GM23338 (cell line): ENCODE data around the gene UNC5B. TPM values are rescaled to one million over a fixed set of nuclear protein-coding genes. Genes with fewer than 3 reads are reported as not detected.

Source experiments
- EZH2 ChIP-seq: fragments of 200-600 bp; sonication (generic); IDR thresholded peaks from one replicate; pipeline ENCODE4 v1.8.0; 2017; ENCODE audit warnings: antibody characterized with exemption, mild to moderate bottlenecking, low read depth; ENCODE audit not compliant: unreplicated experiment
- EZH2phosphoT487 ChIP-seq: fragments of 200-600 bp; sonication (generic); IDR thresholded peaks from one replicate; pipeline ENCODE4 v1.8.1; 2018; ENCODE audit warnings: antibody characterized with exemption; ENCODE audit not compliant: unreplicated experiment
- NANOG ChIP-seq: IDR thresholded peaks from 2 replicates; pipeline ENCODE4 v1.6.1; 2016; ENCODE audit warnings: antibody characterized with exemption, borderline replicate concordance
- STAT1 ChIP-seq: IDR thresholded peaks from one replicate; pipeline ENCODE4 v1.6.1; 2016; ENCODE audit warnings: antibody characterized with exemption; ENCODE audit not compliant: unreplicated experiment
- ZNF331 ChIP-seq: fragments of 250-450 bp; sonication (Bioruptor Pico); IDR thresholded peaks from 2 replicates; pipeline ENCODE4 v1.5.0; 2020; ENCODE audit warnings: low read depth, mild to moderate bottlenecking, moderate library complexity
- polyA plus RNA-seq: library from polyadenylated mRNA; unstranded; fragments of >200 nt; fragmentation: Nextera tagmentation; extraction: Ambion mirVana; gene quantifications from 2 replicates; pipeline ENCODE4 v1.2.1, GENCODE V29; 2016
- total RNA-seq: library from RNA; depleted of rRNA; stranded (reverse); fragments of >200 nt; shearing (Covaris generic); gene quantifications from 2 replicates; pipeline ENCODE4 v1.2.3, GENCODE V29; 2014
- TF ChIP-seq, protein P1 (sequence below): fragments of 250-450 bp; sonication (Bioruptor Pico); IDR thresholded peaks from 2 replicates; pipeline ENCODE4 v1.5.0; 2020; ENCODE audit warnings: mild to moderate bottlenecking, moderate library complexity
- TF ChIP-seq, protein P2 (sequence below): IDR thresholded peaks from one replicate; pipeline ENCODE4 v1.6.1; 2018; ENCODE audit warnings: antibody characterized with exemption; ENCODE audit not compliant: unreplicated experiment

Gene UNC5B
- total and polyA plus RNA-seq, 2 experiments from 2014 or later, result 8.0 to 31.2 TPM

- TF ChIP-seq, protein P1, sequence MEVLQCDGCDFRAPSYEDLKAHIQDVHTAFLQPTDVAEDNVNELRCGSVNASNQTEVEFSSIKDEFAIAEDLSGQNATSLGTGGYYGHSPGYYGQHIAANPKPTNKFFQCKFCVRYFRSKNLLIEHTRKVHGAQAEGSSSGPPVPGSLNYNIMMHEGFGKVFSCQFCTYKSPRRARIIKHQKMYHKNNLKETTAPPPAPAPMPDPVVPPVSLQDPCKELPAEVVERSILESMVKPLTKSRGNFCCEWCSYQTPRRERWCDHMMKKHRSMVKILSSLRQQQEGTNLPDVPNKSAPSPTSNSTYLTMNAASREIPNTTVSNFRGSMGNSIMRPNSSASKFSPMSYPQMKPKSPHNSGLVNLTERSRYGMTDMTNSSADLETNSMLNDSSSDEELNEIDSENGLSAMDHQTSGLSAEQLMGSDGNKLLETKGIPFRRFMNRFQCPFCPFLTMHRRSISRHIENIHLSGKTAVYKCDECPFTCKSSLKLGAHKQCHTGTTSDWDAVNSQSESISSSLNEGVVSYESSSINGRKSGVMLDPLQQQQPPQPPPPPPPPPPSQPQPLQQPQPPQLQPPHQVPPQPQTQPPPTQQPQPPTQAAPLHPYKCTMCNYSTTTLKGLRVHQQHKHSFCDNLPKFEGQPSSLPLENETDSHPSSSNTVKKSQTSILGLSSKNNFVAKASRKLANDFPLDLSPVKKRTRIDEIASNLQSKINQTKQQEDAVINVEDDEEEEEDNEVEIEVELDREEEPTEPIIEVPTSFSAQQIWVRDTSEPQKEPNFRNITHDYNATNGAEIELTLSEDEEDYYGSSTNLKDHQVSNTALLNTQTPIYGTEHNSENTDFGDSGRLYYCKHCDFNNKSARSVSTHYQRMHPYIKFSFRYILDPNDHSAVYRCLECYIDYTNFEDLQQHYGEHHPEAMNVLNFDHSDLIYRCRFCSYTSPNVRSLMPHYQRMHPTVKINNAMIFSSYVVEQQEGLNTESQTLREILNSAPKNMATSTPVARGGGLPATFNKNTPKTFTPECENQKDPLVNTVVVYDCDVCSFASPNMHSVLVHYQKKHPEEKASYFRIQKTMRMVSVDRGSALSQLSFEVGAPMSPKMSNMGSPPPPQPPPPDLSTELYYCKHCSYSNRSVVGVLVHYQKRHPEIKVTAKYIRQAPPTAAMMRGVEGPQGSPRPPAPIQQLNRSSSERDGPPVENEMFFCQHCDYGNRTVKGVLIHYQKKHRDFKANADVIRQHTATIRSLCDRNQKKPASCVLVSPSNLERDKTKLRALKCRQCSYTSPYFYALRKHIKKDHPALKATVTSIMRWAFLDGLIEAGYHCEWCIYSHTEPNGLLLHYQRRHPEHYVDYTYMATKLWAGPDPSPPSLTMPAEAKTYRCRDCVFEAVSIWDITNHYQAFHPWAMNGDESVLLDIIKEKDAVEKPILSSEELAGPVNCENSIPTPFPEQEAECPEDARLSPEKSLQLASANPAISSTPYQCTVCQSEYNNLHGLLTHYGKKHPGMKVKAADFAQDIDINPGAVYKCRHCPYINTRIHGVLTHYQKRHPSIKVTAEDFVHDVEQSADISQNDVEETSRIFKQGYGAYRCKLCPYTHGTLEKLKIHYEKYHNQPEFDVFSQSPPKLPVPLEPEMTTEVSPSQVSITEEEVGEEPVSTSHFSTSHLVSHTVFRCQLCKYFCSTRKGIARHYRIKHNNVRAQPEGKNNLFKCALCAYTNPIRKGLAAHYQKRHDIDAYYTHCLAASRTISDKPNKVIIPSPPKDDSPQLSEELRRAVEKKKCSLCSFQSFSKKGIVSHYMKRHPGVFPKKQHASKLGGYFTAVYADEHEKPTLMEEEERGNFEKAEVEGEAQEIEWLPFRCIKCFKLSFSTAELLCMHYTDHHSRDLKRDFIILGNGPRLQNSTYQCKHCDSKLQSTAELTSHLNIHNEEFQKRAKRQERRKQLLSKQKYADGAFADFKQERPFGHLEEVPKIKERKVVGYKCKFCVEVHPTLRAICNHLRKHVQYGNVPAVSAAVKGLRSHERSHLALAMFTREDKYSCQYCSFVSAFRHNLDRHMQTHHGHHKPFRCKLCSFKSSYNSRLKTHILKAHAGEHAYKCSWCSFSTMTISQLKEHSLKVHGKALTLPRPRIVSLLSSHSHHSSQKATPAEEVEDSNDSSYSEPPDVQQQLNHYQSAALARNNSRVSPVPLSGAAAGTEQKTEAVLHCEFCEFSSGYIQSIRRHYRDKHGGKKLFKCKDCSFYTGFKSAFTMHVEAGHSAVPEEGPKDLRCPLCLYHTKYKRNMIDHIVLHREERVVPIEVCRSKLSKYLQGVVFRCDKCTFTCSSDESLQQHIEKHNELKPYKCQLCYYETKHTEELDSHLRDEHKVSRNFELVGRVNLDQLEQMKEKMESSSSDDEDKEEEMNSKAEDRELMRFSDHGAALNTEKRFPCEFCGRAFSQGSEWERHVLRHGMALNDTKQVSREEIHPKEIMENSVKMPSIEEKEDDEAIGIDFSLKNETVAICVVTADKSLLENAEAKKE (CRISPR knock-in tag), result no peak
- TF ChIP-seq, protein P2, sequence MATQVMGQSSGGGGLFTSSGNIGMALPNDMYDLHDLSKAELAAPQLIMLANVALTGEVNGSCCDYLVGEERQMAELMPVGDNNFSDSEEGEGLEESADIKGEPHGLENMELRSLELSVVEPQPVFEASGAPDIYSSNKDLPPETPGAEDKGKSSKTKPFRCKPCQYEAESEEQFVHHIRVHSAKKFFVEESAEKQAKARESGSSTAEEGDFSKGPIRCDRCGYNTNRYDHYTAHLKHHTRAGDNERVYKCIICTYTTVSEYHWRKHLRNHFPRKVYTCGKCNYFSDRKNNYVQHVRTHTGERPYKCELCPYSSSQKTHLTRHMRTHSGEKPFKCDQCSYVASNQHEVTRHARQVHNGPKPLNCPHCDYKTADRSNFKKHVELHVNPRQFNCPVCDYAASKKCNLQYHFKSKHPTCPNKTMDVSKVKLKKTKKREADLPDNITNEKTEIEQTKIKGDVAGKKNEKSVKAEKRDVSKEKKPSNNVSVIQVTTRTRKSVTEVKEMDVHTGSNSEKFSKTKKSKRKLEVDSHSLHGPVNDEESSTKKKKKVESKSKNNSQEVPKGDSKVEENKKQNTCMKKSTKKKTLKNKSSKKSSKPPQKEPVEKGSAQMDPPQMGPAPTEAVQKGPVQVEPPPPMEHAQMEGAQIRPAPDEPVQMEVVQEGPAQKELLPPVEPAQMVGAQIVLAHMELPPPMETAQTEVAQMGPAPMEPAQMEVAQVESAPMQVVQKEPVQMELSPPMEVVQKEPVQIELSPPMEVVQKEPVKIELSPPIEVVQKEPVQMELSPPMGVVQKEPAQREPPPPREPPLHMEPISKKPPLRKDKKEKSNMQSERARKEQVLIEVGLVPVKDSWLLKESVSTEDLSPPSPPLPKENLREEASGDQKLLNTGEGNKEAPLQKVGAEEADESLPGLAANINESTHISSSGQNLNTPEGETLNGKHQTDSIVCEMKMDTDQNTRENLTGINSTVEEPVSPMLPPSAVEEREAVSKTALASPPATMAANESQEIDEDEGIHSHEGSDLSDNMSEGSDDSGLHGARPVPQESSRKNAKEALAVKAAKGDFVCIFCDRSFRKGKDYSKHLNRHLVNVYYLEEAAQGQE, result no peak
- TF ChIP-seq EZH2phosphoT487, result no peak
- TF ChIP-seq EZH2, result no peak
- no peak for TF ChIP-seq NANOG
- TF ChIP-seq ZNF331, result no peak
- TF ChIP-seq STAT1, result no peak
Observed at GRCh38 chr10:71279590-71280170, 67.3 kb downstream of the UNC5B start (continued).
